ENCODE measurements around the gene RITA1. TPM values are rescaled to one million over a fixed set of nuclear protein-coding genes. Genes with fewer than 3 reads are reported as not detected.

RITA1 gene
- total RNA-seq, 1 donor, result 22.4 TPM

- TF ChIP-seq, protein P1, sequence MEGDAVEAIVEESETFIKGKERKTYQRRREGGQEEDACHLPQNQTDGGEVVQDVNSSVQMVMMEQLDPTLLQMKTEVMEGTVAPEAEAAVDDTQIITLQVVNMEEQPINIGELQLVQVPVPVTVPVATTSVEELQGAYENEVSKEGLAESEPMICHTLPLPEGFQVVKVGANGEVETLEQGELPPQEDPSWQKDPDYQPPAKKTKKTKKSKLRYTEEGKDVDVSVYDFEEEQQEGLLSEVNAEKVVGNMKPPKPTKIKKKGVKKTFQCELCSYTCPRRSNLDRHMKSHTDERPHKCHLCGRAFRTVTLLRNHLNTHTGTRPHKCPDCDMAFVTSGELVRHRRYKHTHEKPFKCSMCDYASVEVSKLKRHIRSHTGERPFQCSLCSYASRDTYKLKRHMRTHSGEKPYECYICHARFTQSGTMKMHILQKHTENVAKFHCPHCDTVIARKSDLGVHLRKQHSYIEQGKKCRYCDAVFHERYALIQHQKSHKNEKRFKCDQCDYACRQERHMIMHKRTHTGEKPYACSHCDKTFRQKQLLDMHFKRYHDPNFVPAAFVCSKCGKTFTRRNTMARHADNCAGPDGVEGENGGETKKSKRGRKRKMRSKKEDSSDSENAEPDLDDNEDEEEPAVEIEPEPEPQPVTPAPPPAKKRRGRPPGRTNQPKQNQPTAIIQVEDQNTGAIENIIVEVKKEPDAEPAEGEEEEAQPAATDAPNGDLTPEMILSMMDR (IDR thresholded peaks at IDR 0.05; ENCODE audit: extremely low read depth, low read depth, low read length), result no peak
- no peaks in the 10 kb centered on the region for H3K9me3 ChIP-seq (ENCODE audit: low read depth, low read length)
- H3K79me2 ChIP-seq (ENCODE audit: insufficient read depth, low read length), result no peaks in the 10 kb centered on the region
- no peak overlapping the region for H2AFZ ChIP-seq (ENCODE audit: low read length)
- no peak overlapping the region for H3K4me3 ChIP-seq (ENCODE audit: insufficient read depth, low read length)
- H4K20me1 ChIP-seq (ENCODE audit: insufficient read depth, low read length), result peaks cover 13% of the 10 kb centered on the region
- DNase-seq (ENCODE audit: insufficient read length, low spot score, missing footprints), result peak; percentile 75
- peaks cover 4% of the 10 kb centered on the region for H3K4me1 ChIP-seq (ENCODE audit: insufficient read depth, low read length)
- H3K36me3 ChIP-seq (ENCODE audit: insufficient read depth, low read length), result peaks cover 26% of the 10 kb centered on the region
- H3K27ac ChIP-seq (ENCODE audit: low read depth, low read length), result no peak overlapping the region
- no peak overlapping the region for H3K4me2 ChIP-seq (ENCODE audit: insufficient read depth, low read length)
- H3K27me3 ChIP-seq (ENCODE audit: insufficient read depth, low read length), result peaks cover 9% of the 10 kb centered on the region
These were observed 25.6 kb upstream of the RITA1 start for GRCh38 chr12:113159937-113160336.

- DNase-seq (ENCODE audit: insufficient read length, low spot score, missing footprints), result peak; percentile 79
- Histone ChIP-seq H3K36me3 (ENCODE audit: insufficient read depth, low read length) (peaks cover 39% of the 10 kb centered on the region), H3K27me3 (ENCODE audit: insufficient read depth, low read length) (no peaks in the 10 kb centered on the region), H3K4me1 (ENCODE audit: insufficient read depth, low read length) (peaks cover 4% of the 10 kb centered on the region), H3K4me2 (ENCODE audit: insufficient read depth, low read length) (no peak overlapping the region), H3K4me3 (ENCODE audit: insufficient read depth, low read length) (no peak overlapping the region), H3K79me2 (ENCODE audit: insufficient read depth, low read length) (no peaks in the 10 kb centered on the region), H3K27ac (ENCODE audit: low read depth, low read length) (no peak overlapping the region), H3K9me3 (ENCODE audit: low read depth, low read length) (no peaks in the 10 kb centered on the region), H2AFZ (ENCODE audit: low read length) (no peak overlapping the region), H4K20me1 (ENCODE audit: insufficient read depth, low read length) (peaks cover 13% of the 10 kb centered on the region)
- TF ChIP-seq, protein P1 (IDR thresholded peaks at IDR 0.05; ENCODE audit: extremely low read depth, low read depth, low read length), result no peak
These were observed 24.0 kb upstream of the RITA1 start for GRCh38 chr12:113161415-113162016.

GRCh38 chr12:113162102-113163029, 23.2 kb upstream of the RITA1 start:
- DNase-seq (ENCODE audit: insufficient read length, low spot score, missing footprints), result peak; percentile 94
- H3K27ac ChIP-seq (ENCODE audit: low read depth, low read length), result no peak overlapping the region
- H4K20me1 ChIP-seq (ENCODE audit: insufficient read depth, low read length), result peaks cover 13% of the 10 kb centered on the region
- TF ChIP-seq, protein P1 (IDR thresholded peaks at IDR 0.05; ENCODE audit: extremely low read depth, low read depth, low read length), result no peak
- no peaks in the 10 kb centered on the region for H3K27me3 ChIP-seq (ENCODE audit: insufficient read depth, low read length)
- H3K4me1 ChIP-seq (ENCODE audit: insufficient read depth, low read length), result peaks cover 4% of the 10 kb centered on the region
- H3K4me2 ChIP-seq (ENCODE audit: insufficient read depth, low read length), result no peak overlapping the region
- H2AFZ ChIP-seq (ENCODE audit: low read length), result no peak overlapping the region
- H3K4me3 ChIP-seq (ENCODE audit: insufficient read depth, low read length), result no peak overlapping the region
- H3K9me3 ChIP-seq (ENCODE audit: low read depth, low read length), result no peaks in the 10 kb centered on the region
- H3K36me3 ChIP-seq (ENCODE audit: insufficient read depth, low read length), result peaks cover 48% of the 10 kb centered on the region
- H3K79me2 ChIP-seq (ENCODE audit: insufficient read depth, low read length), result no peaks in the 10 kb centered on the region

GRCh38 chr12:113163030-113163360, 22.5 kb upstream of the RITA1 start:
- Histone ChIP-seq H3K9me3 (ENCODE audit: low read depth, low read length) (no peaks in the 10 kb centered on the region), H3K4me2 (ENCODE audit: insufficient read depth, low read length) (no peak overlapping the region), H3K27me3 (ENCODE audit: insufficient read depth, low read length) (no peaks in the 10 kb centered on the region), H3K79me2 (ENCODE audit: insufficient read depth, low read length) (no peaks in the 10 kb centered on the region), H3K36me3 (ENCODE audit: insufficient read depth, low read length) (peaks cover 46% of the 10 kb centered on the region), H3K4me1 (ENCODE audit: insufficient read depth, low read length) (peaks cover 4% of the 10 kb centered on the region), H3K27ac (ENCODE audit: low read depth, low read length) (no peak overlapping the region), H3K4me3 (ENCODE audit: insufficient read depth, low read length) (no peak overlapping the region), H2AFZ (ENCODE audit: low read length) (no peak overlapping the region), H4K20me1 (ENCODE audit: insufficient read depth, low read length) (peaks cover 13% of the 10 kb centered on the region)
- peak; percentile 79 for DNase-seq (ENCODE audit: insufficient read length, low spot score, missing footprints)
- TF ChIP-seq, protein P1 (IDR thresholded peaks at IDR 0.05; ENCODE audit: extremely low read depth, low read depth, low read length), result no peak

Measured in osteoblast (primary cell).